Fibroblast of lung (primary cell): ENCODE results near the gene MYOC. TPM values are rescaled to one million over a fixed set of nuclear protein-coding genes. Genes with fewer than 3 reads are reported as not detected.

Experiments
- DNase-seq, 2 donors: peaks; one replicate each; pipeline versions ENCODE4 v3.0.0 to v3.0.0-alpha.2; 2010; ENCODE audit warnings: low read depth in 2 of 2
- H2AFZ ChIP-seq: 2 replicates; pipeline ENCODE4 v1.5.1; 2012; ENCODE audit warnings: low read length, control low read depth, inconsistent platforms
- H3K27ac ChIP-seq: 2 replicates; pipeline ENCODE4 v1.5.1; 2011; ENCODE audit warnings: low read length, control low read depth; ENCODE audit not compliant: insufficient read depth
- H3K27me3 ChIP-seq: 2 replicates; pipeline ENCODE4 v1.5.1; 2011; ENCODE audit warnings: mild to moderate bottlenecking, low read length; ENCODE audit not compliant: control insufficient read depth, insufficient read depth
- H3K36me3 ChIP-seq: 2 replicates; pipeline ENCODE4 v1.5.1; 2011; ENCODE audit warnings: low read length; ENCODE audit not compliant: control insufficient read depth, insufficient read depth
- H3K4me1 ChIP-seq: 2 replicates; pipeline ENCODE4 v1.5.1; 2011; ENCODE audit warnings: low read length; ENCODE audit not compliant: control insufficient read depth, insufficient read depth; ENCODE audit errors: extremely low read depth
- H3K4me2 ChIP-seq: 2 replicates; pipeline ENCODE4 v1.5.1; 2011; ENCODE audit warnings: low read length, control low read depth; ENCODE audit not compliant: insufficient read depth; ENCODE audit errors: extremely low read depth
- H3K4me3 ChIP-seq, 4 experiments: fragments of 200-600 bp in 1 of 4; sonication (generic) in 1 of 4; replicated peaks in 1 of 4; 2 replicates each; pipeline ENCODE4 v1.5.1; 2011 to 2016; ENCODE audit warnings: low read length in 4 of 4, low read depth in 3 of 4, mild to moderate bottlenecking in 3 of 4, control low read depth in 2 of 4, inconsistent platforms in 1 of 4, mixed read lengths in 1 of 4; ENCODE audit not compliant: insufficient read depth in 1 of 4; ENCODE audit errors: control extremely low read depth in 1 of 4
- H3K79me2 ChIP-seq: 2 replicates; pipeline ENCODE4 v1.5.1; 2012; ENCODE audit warnings: mild to moderate bottlenecking, low read length, inconsistent platforms; ENCODE audit not compliant: control insufficient read depth, insufficient read depth
- H3K9ac ChIP-seq: 2 replicates; pipeline ENCODE4 v1.5.1; 2011; ENCODE audit warnings: mild to moderate bottlenecking, low read length, control low read depth; ENCODE audit not compliant: insufficient read depth
- H3K9me3 ChIP-seq: 2 replicates; pipeline ENCODE4 v1.5.1; 2012; ENCODE audit warnings: low read depth, low read length; ENCODE audit not compliant: control insufficient read depth, insufficient read depth
- H4K20me1 ChIP-seq: 2 replicates; pipeline ENCODE4 v1.5.1; 2011; ENCODE audit warnings: low read length; ENCODE audit not compliant: control insufficient read depth, insufficient read depth; ENCODE audit errors: extremely low read depth
- CTCF ChIP-seq, 2 donors: IDR thresholded peaks in 1 of 2; conservative IDR thresholded peaks in 1 of 2; 1 replicate in 1 of 2; 2 replicates in 1 of 2; pipeline ENCODE4 v1.5.1; 2011 to 2012; ENCODE audit warnings: low read length in 2 of 2, control low read depth in 1 of 2, inconsistent platforms in 1 of 2, low read depth in 1 of 2, mild to moderate bottlenecking in 1 of 2
- EZH2 ChIP-seq: IDR thresholded peaks from 2 replicates; pipeline ENCODE4 v1.5.1; 2012; ENCODE audit warnings: low read length, control low read depth, mild to moderate bottlenecking; ENCODE audit errors: missing control alignments
- polyA plus RNA-seq, 2 donors: library from polyadenylated mRNA; depleted of rRNA in 1 of 2; stranded (reverse) in 1 of 2; unstranded in 1 of 2; fragments of >200 nt; gene quantifications; 2 replicates each; pipeline ENCODE4 v1.2.1, GENCODE V29; 2011 to 2012; ENCODE audit warnings: missing spikeins in 1 of 2
- total RNA-seq: library from RNA; depleted of rRNA; stranded (reverse); fragments of >200 nt; gene quantifications from 2 replicates; pipeline ENCODE4 v1.2.1, GENCODE V29; 2014

MYOC gene
- total and polyA plus RNA-seq, 2 donors (not counting 1 experiment from before 2014, with no cell fraction given) = 1.2 to 2.0 TPM

DNA sequence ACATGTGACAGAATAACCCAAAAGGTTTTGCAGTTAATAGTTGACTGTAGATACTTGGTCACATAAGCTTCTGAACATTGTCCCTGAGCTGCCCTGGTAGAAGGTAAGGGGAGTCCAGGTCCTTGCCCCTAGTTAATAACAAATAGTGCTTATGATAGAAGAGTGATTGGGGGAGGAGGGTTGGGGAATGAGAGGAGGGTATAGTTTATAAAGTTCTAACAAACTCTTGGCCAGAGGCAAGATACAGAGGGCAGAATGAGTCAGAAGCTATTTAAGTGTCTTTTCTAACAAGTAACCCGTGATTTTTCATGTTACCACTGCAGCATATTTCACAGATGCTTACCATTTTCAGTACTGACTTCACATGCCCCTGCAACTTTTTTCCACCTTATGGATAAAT lies 57.2 kb downstream of the MYOC start:
- H3K4me3 ChIP-seq = no peak overlapping the region
- no peak overlapping the region for H3K27ac ChIP-seq
- no peak overlapping the region for H3K9ac ChIP-seq
- H4K20me1 ChIP-seq = no peaks in the 10 kb centered on the region
- H3K9me3 ChIP-seq = no peaks in the 10 kb centered on the region
- H2AFZ ChIP-seq = no peak overlapping the region
- H3K4me1 ChIP-seq = no peaks in the 10 kb centered on the region
- TF ChIP-seq EZH2 (no peak), CTCF (conservative IDR thresholded peaks at IDR 0.05 in 1 of 2, IDR thresholded peaks at IDR 0.05 in 1 of 2; ENCODE audit: low read depth in 1 of 2, low read length in 2 of 2) (no peak)
- H3K27me3 ChIP-seq = no peaks in the 10 kb centered on the region
- H3K4me2 ChIP-seq = no peak overlapping the region
- H3K79me2 ChIP-seq = no peaks in the 10 kb centered on the region
- peaks cover 5% of the 10 kb centered on the region for H3K36me3 ChIP-seq
- peak; percentile 11 to 74 for DNase-seq

DNA sequence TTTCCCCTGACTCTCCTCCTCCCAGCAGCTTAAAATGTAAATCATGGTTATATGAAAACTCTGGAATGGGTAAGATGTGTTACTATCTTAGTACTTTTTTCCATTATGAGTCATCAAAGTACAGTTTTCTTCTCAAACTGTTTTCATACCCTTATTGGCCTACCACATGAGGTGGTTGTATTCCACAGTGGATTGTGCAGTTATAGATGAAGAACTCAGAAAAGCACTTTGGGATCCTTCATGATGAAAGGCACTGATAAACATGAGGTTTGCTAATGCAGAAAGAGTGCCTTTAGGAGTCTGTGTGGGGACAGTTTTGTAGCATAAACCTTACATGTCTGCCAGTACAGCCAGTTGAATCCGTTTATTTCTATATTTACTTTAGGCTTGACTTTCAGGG lies 62.5 kb downstream of the MYOC start:
- peaks cover 2% of the 10 kb centered on the region for H3K4me1 ChIP-seq
- H3K9ac ChIP-seq = no peak overlapping the region
- H3K27me3 ChIP-seq = no peaks in the 10 kb centered on the region
- TF ChIP-seq CTCF (conservative IDR thresholded peaks at IDR 0.05 in 1 of 2, IDR thresholded peaks at IDR 0.05 in 1 of 2; ENCODE audit: low read depth in 1 of 2, low read length in 2 of 2) (no peak), EZH2 (no peak)
- H3K36me3 ChIP-seq = peaks cover 8% of the 10 kb centered on the region
- no peaks in the 10 kb centered on the region for H4K20me1 ChIP-seq
- H2AFZ ChIP-seq = no peak overlapping the region
- no peaks in the 10 kb centered on the region for H3K79me2 ChIP-seq
- no peak overlapping the region for H3K4me2 ChIP-seq
- H3K9me3 ChIP-seq = no peaks in the 10 kb centered on the region
- peak; percentile 20 to 69 for DNase-seq
- H3K27ac ChIP-seq = no peak overlapping the region
- H3K4me3 ChIP-seq = no peak overlapping the region

GRCh38 chr1:171588230-171588629 lies 64.3 kb downstream of the MYOC start:
- TF ChIP-seq CTCF (conservative IDR thresholded peaks at IDR 0.05 in 1 of 2, IDR thresholded peaks at IDR 0.05 in 1 of 2; ENCODE audit: low read depth in 1 of 2, low read length in 2 of 2) (no peak), EZH2 (no peak)
- Histone ChIP-seq H3K27ac (no peak overlapping the region), H3K36me3 (peaks cover 14% of the 10 kb centered on the region), H3K27me3 (no peaks in the 10 kb centered on the region), H3K4me3 (no peak overlapping the region), H4K20me1 (no peaks in the 10 kb centered on the region), H3K9me3 (no peaks in the 10 kb centered on the region), H3K79me2 (no peaks in the 10 kb centered on the region), H3K4me2 (no peak overlapping the region), H2AFZ (no peak overlapping the region), H3K4me1 (peaks cover 2% of the 10 kb centered on the region), H3K9ac (no peak overlapping the region)
- no peak for DNase-seq
